ENCODE data around the gene CD200R1.

CD200R1 gene

DNA sequence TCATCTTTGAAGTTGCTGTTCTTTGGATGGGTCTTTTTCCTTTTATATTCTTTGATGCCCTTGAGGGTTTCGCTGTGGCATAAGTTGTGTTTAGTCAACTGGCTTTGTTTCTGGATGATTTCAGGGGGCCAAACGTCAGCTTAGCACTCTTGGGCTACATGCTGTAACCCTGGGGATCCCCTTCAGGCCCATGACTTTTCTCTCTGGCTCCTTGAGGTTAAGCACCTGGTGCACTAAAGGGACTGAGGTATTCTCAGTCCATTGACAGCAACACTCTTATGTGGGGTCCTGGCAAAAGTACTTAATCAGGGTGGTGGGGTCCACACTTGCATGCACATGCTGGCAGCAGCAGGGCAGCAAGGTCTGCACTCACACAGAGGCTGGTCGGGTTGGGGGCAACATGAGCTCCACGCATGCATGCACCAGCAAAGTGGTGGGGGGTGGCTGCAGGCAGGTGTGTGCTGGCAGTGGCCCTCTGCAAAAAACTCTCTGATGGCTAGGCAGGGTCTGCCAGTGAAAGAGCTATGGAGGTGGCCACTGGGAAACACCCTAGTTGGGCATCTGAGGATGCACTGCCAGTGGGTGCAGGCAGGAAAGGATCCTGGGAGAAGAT, 90.1 kb downstream of the CD200R1 start:
- no peak for DNase-seq

DNA sequence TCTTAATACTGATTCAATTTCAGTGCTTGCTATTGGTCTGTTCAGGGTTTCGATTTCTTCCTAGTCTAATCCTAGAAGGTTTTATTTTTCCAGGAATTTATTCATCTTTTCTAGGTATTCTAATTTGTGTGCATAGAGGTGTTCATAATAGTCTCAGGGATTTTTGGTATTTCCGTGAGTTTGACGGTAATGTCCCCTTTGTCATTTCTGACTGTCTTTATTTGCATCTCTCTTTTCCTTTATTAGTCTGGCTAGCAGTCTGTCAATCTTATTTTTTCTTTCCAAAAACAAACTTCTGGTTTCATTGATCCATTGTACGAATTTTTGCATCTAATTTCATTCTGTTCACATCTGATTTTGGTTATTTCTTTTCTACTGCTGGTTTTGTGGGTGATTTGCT, 93.0 kb downstream of the CD200R1 start:
- DNase-seq = no peak

DNA sequence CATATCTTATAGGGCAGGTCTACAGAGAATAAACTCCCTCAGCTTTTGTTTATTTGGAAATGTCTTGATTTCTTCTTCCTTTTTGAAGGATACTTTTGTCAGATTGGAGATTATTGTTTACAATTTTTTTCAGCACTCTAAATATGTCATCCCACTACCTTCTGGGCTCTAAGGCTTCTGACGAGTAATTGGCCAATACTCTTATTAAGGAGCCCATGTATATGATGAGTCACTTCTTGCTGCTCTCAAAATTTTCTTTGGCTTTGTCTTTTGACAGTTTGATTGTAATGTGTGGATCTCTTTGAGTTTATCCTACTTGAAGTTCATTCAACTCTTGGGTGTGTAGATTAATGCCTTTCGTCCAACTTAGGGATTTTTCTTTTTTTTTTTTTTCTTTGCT, 99.3 kb downstream of the CD200R1 start:
- DNase-seq = no peak

DNA sequence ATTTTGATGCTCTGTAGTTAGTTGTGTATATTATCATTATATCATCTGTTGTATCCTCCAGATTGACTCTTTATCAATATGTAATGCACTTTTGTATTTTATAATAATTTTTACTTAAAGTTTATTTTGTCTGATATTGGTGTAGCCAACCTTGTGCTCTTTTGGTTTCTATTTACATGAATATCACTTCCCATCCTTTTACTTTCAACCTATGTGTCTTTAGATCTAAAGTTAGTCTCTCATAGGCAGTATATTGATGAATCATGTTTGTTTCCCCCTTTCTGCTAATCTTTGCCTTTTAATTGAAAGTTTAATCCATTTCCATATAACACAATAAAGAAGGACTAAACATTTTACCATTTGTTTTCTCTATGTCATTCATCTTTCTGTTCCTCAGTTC, 100.2 kb downstream of the CD200R1 start:
- DNase-seq = no peak

DNA sequence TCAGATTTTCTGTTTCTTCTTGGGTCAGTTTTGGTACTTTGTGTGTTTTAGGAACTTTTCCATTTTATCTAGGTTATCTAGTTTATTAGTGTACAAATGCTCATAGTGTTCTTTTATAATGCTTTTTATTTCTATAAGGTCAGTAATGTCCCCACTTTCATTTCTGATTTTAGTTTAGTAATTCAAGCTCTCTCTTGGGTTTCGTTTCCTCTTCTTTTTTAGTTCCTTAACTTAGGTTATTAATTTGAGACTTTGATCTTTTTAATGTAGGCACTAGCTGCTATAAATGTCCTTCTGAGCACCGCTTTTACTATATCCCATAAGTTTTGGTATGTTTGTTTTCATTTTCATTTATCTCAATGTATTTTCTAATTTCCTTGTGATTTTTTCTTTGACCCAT, 101.3 kb downstream of the CD200R1 start:
- no peak for DNase-seq

DNA sequence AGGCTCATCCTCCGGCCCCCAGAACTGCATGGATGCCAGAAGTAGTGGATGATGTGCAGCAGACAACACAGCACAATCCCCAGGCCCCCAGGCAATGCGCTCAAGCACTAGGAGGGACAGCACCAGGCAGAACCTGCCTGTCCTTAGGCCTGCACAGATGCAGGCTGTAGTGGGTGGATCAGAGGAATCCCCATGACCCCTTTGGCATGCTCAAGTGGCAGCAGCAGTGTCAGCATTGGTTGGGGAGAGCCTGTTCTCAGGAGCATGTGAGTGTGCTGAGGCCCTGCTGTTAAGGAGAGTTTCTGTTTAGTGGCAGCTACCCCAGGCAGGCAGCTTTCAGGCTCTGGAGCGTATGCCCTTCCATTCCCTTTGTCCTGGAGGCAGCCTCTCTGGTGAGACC, 103.2 kb downstream of the CD200R1 start:
- no peak for DNase-seq
